ENCODE data around the gene PAQR8. TPM values are rescaled to one million over a fixed set of nuclear protein-coding genes. Genes with fewer than 3 reads are reported as not detected.
"Not testable (repeated sequence)": the region's sequence is repeated elsewhere in the genome, so short reads cannot be mapped to it uniquely, and the experiment has no call there.

Gene PAQR8
- polyA plus RNA-seq, 1 experiment: 4.6 TPM

- ChIA-PET CTCF (interaction anchor here (1.0 kb wide), 1 partner anchor 16 kb away, joined by 3 read pairs; no protein-coding TSS in a partner anchor), POLR2A (no interaction called here)
- Histone ChIP-seq H3K4me3 (ENCODE audit: low read depth, low read length) (no peak overlapping the region), H3K27me3 (ENCODE audit: control insufficient read depth, insufficient read depth, low read length) (no peaks in the 10 kb centered on the region), H3K9me3 (ENCODE audit: control insufficient read depth, insufficient read depth, low read length) (peaks cover 4% of the 10 kb centered on the region; the same call in 1 of the 2 replicates), H3K27ac (ENCODE audit: low read depth, low read length) (no peak overlapping the region)
- no peak for DNase-seq (ENCODE audit: low read depth, low spot score)
- TF ChIP-seq CTCF (IDR thresholded peaks at IDR 0.05; ENCODE audit: low read depth, low read length): no peak
Observed at GRCh38 chr6:52384145-52384766, 22.3 kb downstream of the PAQR8 start.

GRCh38 chr6:52385074-52385473 is 23.1 kb downstream of the PAQR8 start:
- H3K9me3 ChIP-seq (ENCODE audit: control insufficient read depth, insufficient read depth, low read length): peaks cover 4% of the 10 kb centered on the region; the same call in 1 of the 2 replicates
- DNase-seq (ENCODE audit: low read depth, low spot score): no peak
- no peak overlapping the region for H3K27ac ChIP-seq (ENCODE audit: low read depth, low read length)
- no peak overlapping the region for H3K4me3 ChIP-seq (ENCODE audit: low read depth, low read length)
- ChIA-PET POLR2A (no interaction called here), CTCF (interaction anchor here (1.0 to 1.2 kb wide), 2 partner anchors 12 to 15 kb away, joined by 3 read pairs; no protein-coding TSS in a partner anchor)
- no peak for TF ChIP-seq CTCF (IDR thresholded peaks at IDR 0.05; ENCODE audit: low read depth, low read length)
- no peaks in the 10 kb centered on the region for H3K27me3 ChIP-seq (ENCODE audit: control insufficient read depth, insufficient read depth, low read length)

- POLR2A ChIA-PET; H3K27me3 ChIP-seq (ENCODE audit: control insufficient read depth, insufficient read depth, low read length); H3K4me3 ChIP-seq (ENCODE audit: low read depth, low read length); H3K27ac ChIP-seq (ENCODE audit: low read depth, low read length); H3K9me3 ChIP-seq (ENCODE audit: control insufficient read depth, insufficient read depth, low read length); DNase-seq (ENCODE audit: low read depth, low spot score): not testable (repeated sequence)
- CTCF ChIA-PET: interaction anchor here (0.7 to 2.3 kb wide), 4 partner anchors 12 to 188 kb away, joined by 3 to 8 read pairs (median 4); no protein-coding TSS in a partner anchor
Observed at GRCh38 chr6:52388119-52388518, 26.2 kb downstream of the PAQR8 start.

- Histone ChIP-seq H3K27me3 (ENCODE audit: control insufficient read depth, insufficient read depth, low read length) (no peaks in the 10 kb centered on the region), H3K27ac (ENCODE audit: low read depth, low read length) (no peak overlapping the region), H3K4me3 (ENCODE audit: low read depth, low read length) (no peak overlapping the region), H3K9me3 (ENCODE audit: control insufficient read depth, insufficient read depth, low read length) (peaks cover 4% of the 10 kb centered on the region; the same call in 1 of the 2 replicates)
- TF ChIP-seq CTCF (IDR thresholded peaks at IDR 0.05; ENCODE audit: low read depth, low read length): no peak
- CTCF ChIA-PET: interaction anchor here (1.5 to 2.3 kb wide), 3 partner anchors 11 to 187 kb away, joined by 3 to 8 read pairs (median 5); no protein-coding TSS in a partner anchor
- POLR2A ChIA-PET: no interaction called here
- no peak for DNase-seq (ENCODE audit: low read depth, low spot score)
Observed at GRCh38 chr6:52388790-52389189, 26.8 kb downstream of the PAQR8 start.

- peaks cover 4% of the 10 kb centered on the region; the same call in 1 of the 2 replicates for H3K9me3 ChIP-seq (ENCODE audit: control insufficient read depth, insufficient read depth, low read length)
- no peak overlapping the region for H3K4me3 ChIP-seq (ENCODE audit: low read depth, low read length)
- DNase-seq (ENCODE audit: low read depth, low spot score): no peak
- H3K27ac ChIP-seq (ENCODE audit: low read depth, low read length): no peak overlapping the region
- no peaks in the 10 kb centered on the region for H3K27me3 ChIP-seq (ENCODE audit: control insufficient read depth, insufficient read depth, low read length)
- ChIA-PET POLR2A (no interaction called here), CTCF (interaction anchor here (0.5 to 3.8 kb wide), 4 partner anchors 11 to 274 kb away, joined by 3 to 36 read pairs (median 3); no protein-coding TSS in a partner anchor)
- TF ChIP-seq CTCF (IDR thresholded peaks at IDR 0.05; ENCODE audit: low read depth, low read length): no peak
Observed at GRCh38 chr6:52389264-52389625, 27.3 kb downstream of the PAQR8 start.

All from AG04450 (cell line).